GM21723 (cell line): ENCODE data around the gene MEPCE.

Experiments
- ATAC-seq: cut with Tn5 transposase; IDR thresholded peaks from one replicate; pipeline ENCODE4 v1.9.1; 2021; ENCODE audit warnings: mild to moderate bottlenecking, moderate library complexity; ENCODE audit not compliant: unreplicated experiment

Gene MEPCE

DNA sequence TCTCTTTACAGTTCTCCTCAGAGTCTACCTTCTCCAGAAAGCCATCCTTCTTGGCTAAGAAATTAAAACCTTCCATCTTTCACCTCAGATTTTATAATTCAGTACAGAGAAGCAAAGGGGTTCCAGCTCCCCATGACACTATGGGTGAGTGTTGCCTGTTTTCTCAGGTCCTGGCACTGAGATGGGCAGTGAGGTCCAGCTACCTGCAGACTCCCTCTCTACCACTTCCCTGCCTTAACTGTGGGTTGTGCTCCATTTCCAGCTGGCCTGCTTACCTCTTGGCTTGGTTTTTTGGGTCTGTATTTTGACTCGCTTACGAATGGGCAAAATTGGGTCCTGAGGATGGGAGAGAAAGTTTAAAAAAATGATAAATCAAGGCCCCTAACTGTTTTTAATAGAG is 27.4 kb upstream of the MEPCE start:
- no peak for ATAC-seq

DNA sequence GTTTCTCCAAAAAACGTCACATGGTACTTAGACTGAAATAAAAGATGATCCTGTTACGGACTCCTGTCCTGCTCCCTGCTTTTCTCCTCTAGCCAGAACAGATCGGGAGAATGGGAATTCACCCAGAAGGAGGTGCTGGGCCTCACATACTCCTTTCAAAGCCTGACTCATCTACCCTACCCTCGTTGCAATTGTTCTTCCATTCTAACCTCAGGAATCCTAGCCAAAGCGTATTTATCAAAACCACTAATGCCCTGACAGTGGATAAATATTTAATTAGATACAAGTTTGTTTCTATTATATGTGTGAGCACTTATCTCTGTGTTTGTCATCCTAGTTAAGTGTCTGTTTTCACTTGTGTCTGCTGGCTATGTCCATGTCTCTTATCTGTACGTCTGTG is 22.9 kb upstream of the MEPCE start:
- ATAC-seq: no peak

DNA sequence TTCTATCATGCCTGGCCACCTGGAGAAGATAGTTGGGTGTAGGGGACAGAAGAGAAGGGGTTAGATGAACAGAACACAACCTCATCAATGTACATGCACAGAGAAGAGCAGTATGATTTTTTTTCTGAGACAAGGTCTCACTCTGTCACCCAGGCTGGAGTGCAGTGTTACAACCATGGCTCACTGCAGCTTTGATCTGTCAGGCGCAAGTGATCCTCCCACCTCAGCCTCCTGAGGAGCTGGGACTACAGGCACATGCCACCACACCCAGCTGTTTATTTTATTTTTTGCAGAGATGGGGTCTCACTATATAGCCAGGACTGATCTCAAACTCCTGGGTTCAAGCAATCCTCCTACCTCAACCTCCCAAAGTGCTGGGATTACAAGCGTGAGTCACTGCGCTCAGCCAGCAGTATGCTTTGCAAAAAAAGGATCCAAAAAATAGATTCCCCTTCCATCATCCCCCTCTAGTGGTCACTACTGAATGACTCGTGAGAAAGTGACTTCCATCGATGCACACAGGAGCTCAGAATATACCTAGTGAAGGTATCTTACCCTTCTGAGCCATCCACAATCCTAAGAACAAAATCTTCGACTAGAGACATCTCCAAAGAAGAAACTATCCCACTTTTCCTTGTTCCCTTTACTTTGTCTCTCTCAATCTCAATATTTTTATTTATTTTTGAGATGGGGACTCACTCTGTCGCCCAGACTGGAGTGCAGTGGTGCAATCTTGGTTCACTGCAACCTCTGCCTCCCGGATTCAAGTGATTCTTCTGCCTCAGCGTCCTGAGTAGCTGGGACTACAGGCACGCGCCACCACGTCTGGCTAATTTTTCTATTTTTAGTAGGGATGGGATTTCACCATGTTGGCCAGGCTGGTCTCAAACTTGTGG is 22.1 kb upstream of the MEPCE start:
- peak; percentile 78 for ATAC-seq

DNA sequence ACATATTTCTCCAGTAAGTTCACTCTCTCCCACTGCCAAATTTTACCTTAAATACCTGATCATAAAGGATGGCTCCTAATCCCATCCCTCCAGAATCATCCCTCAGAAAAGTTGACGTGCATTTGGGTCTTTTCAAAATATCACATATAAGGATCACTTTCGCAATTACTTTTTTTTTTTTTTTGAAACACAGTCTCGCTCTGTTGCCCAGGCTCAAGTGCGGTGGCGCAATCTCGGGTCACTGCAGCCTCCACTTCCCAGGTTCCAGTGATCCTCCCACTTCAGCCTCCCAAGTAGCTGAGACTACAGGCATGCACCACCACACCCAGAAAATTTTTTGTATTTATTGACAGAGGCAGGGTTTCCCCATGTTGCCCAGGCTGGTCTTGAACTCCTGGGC is 18.5 kb upstream of the MEPCE start:
- ATAC-seq: no peak

DNA sequence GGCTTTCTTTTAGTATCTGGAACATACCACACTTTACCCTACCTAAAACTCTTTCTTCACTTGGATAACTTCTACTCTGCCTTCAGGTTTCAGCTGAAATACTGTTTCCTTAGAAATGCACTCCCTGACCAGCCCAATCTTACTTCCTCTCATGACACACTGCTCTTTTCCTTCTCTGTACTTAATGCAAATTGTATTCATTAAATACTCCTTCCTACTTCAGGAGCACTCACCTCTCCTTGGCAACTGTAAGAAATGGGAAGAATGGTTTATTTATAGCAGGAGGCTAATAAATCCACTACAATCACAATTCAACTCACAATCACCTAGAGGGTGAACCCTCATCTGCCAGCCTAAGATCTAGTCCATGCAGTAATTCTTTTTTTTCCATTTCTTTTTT is 16.3 kb upstream of the MEPCE start:
- no peak for ATAC-seq

DNA sequence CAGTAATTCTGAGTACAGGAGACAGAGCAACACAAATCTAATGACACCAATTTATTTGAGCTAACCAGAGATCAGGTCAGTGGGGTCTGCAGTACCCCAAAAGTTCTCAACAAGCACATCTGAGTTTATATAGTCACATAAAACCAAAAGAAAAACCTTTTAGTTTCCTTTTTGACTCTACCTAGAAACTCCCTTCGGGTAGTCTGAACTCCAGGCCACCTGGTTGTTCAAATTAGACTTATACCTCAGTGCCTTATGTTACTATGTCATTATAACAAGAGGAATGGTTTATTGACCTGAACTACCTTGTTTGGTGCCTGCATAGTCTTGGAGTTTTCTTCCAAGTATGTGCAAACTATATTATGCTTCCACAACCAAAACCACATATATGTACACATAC is 15.7 kb upstream of the MEPCE start:
- ATAC-seq: no peak

DNA sequence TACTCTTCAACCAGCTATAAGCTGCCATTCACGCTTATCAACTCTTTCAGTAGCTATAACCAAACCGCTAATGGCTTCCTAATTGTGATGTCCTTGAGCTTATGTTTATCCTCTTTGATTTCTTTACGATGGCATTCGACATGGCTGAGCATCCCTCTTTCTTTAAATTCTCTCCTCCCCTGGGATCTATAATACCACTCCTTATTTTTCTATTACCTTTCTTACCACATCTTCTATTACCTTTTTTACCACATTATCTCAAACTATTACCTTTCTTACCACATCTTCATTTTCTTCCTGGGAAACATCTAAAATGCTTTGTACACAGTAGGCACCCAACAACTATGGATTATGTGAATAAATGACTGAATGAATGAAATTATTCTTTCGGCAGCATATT is 14.2 kb upstream of the MEPCE start:
- no peak for ATAC-seq

DNA sequence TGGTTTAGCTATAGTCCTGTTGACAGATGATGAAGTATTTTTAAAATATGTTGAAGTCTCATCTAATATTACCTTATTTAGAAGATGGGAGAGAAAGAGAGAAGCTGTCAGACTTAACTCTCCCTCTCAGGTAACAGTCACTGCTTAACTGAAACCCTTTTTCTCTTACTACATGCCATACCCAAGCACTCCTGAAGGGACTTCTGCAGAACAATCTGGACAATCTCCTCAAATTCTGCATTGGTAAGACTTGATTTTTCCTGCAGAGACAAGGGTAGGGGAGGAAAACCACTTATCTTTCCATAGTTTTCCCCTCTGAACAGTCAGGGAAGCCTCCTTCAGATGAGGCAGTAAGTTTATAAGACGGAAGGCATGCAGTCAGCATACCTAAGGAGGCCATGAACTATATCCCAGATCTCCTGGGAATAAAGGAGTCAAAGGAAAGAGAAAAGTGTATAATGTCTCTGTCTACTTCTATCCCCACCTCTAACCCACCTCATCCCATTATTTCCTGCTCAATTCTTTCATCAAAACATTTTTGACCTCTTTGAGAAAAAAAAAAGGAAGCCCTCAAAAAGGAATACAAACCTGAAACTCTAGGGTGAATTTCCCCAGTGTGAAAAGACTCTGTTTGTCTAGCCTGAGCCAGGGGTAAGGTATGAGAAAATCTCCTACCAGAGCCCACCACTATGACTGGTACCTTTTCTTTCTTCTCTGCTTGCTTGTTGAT is 10.5 kb upstream of the MEPCE start:
- no peak for ATAC-seq

DNA sequence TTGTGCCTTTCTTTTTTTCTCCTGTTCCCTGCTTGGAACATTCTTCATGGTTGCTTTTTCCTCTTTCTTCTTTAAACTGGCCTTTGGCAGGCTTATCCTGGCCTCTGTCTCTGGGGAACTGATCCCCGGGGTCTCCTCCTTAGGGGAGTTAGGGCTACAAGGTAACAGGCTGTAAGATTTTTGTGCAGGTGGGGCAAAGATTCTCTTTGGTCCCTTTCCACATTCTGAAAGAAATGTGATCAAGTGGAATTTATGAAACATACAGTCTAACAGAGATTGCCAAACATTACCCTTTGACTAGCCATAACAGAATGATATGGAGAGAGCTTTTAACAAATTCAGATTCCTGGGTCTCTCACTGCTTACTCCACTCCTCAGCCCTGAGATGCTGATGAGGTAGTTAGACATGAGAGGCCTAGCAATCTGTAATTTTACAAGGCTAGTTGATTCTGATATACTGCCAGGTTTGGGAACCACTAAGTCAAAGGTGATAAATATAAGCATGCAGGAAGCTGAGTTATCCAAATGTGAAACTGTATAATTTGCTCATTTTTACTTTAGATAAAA is 9.9 kb upstream of the MEPCE start:
- ATAC-seq: no peak

DNA sequence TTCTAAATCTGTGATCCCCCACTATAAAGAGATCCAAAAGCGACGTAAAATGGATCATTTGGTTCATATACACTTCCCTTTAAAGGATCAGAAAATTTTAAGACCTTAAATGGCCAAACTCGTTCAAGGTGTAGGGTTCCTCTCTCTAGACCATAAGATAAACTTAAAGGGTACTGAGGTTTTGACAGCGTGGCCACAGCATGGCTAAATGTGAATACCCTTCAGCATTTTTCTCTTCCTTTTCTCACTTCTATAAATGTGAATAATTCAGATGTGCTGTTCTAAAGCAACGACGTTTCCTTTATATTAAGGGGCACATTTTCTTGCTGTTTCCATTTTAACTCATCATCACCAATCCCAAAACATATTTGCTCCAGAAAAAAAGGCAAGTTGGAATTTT is 6.3 kb upstream of the MEPCE start:
- ATAC-seq: no peak

DNA sequence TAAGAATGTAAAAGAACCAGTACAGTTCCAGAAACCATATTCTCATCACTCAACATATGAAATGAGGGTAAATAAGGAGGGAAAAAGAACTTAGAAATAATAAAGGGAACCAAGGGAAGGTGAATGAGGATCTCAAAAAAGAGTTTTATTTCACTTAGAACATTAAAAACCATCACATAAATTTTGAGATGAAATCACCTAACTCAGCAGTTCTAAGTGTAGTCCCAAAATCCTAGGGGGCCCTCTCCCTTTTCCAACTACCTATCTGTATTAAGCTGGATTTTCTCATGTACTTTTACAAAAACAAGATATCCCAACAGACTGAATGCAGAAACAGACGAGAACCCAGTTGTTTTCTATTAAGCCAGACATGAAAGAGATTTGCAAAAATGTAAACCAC is 4.3 kb upstream of the MEPCE start:
- no peak for ATAC-seq

DNA sequence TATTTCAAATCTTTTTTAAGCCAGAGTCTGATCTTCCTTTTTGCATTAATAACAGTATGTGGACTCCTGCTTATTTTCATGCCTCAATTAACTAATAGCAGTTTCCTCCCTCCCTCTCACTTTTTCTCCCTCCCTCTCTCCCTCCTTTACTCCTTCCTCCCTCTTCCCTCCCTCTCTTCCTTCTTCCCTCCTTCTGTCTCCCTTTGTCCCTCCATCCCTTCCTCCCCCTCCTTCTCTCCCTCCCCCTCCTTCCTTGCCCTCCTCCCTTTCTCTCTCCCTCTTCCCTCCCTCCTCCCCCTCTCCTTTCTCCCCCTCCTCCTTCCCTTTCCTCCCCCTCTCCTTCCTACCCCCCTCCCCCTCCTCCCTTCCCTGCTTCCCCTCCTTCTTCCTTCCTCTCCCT is 3.1 kb upstream of the MEPCE start:
- ATAC-seq: no peak

DNA sequence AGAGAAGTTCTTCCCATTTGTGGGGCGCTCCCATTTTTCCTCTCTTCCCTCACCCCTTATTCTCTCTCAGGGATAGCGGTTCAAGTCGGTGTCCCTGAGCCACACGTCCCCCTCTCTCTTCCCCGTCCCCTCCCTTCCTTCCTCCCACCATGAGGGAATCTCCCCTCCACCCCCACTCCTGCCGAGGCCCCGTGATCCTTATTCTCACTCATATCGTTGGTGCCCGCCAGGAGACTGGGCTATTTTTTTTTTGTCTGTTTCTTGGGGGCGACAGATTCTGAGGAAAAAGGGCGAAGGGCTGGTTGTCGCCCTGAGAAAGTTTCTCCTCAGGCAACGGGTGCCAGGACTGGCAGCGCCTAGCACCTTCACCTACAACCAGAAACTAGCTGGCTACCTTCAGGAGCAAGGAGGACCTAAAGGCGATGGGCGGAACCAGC is 1.9 kb upstream of the MEPCE start:
- no peak for ATAC-seq

DNA sequence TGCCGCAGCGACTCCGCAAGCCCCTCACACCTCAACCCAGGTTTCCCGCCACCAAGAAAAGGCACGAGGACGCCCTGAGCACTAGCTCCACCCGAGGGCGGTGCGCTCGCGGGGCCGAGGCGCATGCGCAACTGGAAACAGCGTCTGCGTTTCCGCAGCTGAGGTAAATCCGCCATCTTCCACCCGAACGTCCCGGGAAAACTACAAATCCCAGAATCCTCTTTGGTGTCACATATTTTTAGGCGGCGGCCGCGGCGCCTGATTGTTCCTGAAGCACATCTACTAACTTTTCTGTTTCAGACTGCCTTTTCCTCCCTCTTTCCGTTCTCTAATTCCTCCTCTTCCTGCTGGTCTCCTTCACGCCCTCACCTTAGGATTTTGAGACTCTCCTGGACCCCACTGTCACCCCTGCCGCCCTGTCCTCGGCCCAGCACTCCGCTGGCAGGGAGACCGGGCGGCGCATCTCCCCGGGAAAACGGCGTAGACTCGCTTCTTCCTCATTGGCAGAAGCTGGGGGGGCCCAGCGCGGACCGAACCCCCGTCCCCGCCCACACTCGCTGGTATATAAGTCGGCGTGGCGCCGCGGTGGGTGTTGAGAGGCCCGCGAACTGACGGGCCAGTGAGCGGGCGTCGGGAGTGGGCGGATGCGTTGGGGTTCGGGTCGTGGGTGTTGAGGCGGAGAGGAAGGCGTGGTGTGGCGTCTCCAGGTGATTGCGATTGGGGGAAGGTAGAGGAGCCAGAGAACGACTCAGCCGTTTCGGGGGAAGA is 1.2 kb upstream of the MEPCE start, which contains the start of gene ZCWPW1:
TSS of gene ZCWPW1 (minus strand) at position 505 of the 768 bp plus-strand sequence. CDS start 8,054 bp downstream, outside the sequence.
- peak; percentile 48 for ATAC-seq

DNA sequence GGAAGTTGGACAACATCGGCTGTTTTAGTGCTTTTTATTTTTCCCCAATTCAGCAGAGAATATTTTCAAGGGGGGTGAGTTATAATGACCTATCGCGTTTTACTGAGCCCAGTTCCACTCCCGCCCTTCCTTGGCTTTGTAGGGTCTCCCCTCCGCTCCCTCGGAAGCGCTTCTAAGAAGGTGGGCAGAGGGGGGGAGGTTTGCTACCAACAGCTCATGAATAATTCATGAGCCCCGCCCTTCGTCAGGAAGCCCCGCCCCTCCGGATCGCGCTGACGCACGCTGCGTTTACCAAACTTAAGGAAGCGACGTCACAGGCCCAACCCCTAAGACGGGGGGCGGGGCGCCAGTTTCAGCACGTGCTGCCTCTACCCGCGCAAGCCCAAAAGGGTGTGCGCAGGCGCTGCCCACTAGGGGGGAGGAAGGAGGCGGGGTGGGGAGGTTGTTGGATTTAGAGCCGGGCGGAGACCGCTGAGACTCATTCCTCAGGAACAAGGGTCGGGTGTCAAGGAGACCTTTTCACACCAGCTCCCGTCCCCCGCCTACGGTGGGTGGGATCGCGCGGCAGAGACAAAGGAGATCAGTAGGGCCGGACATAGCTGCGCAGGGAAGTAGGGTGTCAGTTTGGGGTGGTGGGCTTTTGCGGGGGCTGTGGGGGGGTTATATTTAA is 529 bp upstream of the MEPCE start:
- ATAC-seq: peak; percentile 50

DNA sequence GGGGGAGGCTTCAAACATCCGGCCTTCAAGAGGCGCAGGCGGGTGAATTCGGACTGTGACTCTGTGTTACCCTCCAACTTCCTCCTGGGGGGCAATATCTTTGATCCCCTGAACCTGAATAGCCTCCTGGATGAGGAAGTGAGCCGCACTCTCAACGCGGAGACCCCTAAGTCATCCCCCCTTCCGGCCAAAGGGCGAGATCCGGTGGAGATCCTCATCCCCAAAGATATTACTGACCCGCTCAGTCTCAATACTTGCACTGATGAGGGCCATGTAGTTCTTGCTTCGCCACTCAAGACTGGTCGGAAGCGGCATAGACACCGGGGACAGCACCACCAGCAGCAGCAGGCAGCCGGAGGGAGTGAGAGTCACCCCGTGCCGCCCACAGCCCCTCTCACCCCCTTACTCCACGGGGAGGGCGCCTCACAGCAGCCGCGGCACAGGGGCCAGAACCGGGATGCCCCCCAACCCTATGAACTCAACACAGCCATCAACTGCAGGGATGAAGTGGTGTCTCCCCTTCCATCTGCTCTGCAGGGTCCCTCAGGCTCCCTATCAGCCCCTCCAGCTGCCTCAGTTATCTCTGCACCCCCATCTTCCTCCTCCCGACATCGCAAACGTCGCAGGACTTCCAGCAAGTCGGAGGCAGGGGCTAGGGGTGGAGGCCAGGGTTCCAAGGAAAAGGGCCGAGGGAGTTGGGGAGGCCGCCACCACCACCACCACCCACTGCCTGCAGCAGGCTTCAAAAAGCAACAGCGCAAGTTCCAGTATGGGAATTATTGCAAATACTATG is 1.1 kb downstream of the MEPCE start:
- ATAC-seq: peak; percentile 3

DNA sequence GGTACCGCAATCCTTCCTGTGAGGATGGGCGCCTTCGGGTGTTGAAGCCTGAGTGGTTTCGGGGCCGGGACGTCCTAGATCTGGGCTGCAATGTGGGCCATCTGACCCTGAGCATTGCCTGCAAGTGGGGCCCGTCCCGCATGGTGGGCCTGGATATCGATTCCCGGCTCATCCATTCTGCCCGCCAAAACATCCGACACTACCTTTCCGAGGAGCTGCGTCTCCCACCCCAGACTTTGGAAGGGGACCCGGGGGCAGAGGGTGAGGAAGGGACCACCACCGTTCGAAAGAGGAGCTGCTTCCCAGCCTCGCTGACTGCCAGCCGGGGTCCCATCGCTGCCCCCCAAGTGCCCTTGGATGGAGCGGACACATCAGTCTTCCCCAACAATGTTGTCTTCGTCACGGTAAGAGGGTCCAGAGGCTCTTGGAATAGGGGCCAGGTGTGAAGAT is 1.7 kb downstream of the MEPCE start:
- no peak for ATAC-seq

DNA sequence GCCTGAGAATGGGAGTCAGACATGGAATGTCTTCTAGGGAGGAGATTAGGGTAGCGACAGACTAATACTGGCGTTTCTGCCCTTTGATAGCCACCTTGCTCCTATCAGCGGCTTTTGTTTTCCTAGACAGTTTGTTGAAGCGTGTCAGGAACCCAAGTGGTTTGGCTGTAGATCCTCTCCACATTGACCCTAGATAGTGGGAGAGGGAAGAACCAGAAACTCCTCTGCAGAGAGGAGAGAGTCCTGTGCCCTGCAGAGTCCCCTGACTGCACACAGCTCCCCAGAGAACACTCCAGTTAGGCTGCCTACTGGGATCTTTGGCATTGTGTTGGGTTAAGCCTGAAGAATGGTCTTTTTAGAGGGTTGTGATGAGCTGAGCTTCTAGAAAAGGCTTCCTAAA is 2.4 kb downstream of the MEPCE start:
- no peak for ATAC-seq

DNA sequence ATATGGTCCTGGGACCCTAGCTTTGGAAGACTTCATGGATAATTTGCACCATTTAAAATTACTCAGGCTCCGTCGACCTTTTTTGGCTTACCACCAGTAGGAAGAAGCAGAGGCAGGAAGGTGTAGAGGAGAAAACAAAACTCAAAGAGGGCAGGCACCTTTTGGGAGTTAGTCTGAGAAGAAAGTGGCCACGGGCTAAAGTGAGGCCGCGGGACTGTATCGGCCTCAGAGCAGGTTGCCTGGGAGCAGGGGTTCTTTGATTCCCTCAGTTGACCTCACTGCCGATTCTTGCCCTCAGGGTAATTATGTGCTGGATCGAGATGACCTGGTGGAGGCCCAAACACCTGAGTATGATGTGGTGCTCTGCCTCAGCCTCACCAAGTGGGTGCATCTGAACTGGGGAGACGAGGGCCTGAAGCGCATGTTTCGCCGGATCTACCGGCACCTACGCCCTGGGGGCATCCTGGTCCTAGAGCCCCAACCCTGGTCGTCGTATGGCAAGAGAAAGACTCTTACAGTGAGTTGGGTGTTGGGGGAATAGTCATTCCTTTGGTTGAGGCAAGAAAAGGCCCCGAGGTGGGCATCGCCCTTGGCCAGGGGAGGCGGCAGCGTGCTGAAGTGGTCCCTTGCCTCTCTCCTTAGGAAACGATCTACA is 3.1 kb downstream of the MEPCE start:
- ATAC-seq: no peak
